ENCODE data around the gene ZNF770.
"Not testable (repeated sequence)": the region's sequence is repeated elsewhere in the genome, so short reads cannot be mapped to it uniquely, and the experiment has no call there.

Gene ZNF770

DNA sequence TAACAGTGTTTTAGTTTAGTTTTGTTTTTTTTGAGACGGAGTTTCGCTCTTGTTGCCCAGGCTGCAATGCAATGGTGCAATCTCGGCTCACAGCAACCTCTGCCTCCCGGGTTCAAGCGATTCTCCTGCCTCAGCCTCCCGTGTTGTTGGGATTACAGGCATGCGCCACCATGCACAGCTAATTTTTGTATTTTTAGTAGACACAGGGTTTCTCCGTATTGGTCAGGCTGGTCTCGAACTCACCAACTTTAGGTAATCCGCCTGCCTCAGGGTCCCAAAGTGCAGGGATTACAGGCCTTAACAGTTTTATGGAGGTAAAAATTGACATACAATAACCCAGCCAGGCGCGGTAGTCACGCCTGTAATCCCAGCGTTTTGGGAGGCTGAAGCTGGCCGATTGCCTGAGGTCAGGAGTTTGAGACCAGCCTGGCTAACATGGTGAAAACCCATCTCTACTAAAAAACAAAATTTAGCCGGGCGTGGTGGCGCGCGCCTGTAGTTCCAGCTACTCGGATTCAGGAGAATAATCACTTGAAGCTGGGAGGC, 17.9 kb downstream of the ZNF770 start:
- not testable (repeated sequence) for FAIRE-seq

DNA sequence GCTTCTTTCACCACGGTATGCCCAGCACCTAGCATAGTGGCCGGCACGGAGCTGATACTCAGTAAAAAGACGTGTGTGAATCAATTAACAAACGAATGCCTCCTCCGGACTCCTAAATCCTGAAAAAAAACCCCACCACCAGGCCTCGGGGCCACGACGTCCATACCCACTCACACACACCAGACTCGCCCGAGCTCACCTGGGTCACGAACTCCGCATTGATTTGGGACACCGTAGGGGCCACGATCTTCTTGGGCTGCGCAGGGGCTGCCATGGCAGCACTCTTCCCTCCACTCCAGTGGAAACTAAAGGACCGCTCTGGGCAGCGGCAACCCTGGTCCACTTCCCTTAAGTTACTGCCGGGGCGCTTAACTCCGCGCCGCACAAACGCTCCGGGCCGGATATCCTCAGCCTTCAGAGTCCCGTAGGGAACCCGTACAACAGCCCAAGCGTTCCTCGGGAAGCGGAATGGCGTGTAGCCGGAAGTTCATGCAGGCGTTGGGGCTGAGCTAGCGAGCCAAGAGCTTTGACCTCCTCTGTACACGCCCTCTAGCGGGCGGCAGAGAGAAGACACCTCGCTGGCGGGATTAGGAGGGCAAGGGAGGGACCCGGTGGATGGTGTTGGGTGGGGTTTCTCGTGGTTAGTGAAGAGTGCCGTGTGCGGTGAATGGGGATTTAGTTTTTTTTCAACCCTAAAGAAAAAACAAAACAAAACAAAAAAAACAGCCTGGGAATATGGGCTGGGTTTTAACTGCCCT, 18.6 kb downstream of the ZNF770 start, which contains the start of gene AQR:
AQR (minus strand) TSS at position 403 of the 758 bp plus-strand sequence; CDS start at position 274, 129 bp downstream.
- FAIRE-seq: no peak

DNA sequence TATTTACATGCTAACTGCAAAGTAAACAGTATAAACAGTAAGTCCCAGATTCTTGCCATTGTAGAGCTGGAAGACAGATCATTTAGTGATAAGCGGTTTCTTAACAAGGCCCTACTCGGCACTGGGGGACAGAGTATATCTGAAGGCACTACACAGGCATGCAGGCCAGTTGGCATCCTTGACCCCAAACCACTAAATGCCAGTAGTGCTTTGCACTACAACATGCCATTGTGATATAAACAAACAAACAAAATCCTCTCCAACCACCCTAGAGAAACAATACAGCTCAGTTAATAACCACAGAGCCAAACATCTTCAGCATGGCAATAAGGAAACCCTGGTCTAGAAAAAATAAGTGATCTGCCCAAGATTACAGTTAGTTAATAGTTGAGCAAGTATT, 23.8 kb downstream of the ZNF770 start:
- no peak for FAIRE-seq

DNA sequence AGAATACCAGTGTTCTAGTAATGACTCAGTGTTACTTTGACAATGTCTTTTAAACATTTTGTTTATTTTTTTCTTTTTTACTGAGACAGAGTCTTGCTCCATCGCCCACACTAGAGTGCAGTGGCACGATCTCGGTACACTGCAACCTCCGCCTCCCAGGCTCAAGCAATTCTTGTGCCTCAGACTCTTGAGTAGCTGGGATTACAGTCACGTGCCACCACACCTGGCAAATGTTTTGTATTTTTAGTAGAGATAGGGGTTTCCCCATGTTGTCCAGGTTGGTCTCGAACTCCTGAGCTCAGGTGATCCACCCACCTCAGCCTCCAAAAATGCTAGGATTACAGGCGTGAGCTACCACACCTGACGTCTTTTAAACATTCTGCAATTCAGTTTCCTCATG, 34.2 kb downstream of the ZNF770 start:
- FAIRE-seq: no peak

DNA sequence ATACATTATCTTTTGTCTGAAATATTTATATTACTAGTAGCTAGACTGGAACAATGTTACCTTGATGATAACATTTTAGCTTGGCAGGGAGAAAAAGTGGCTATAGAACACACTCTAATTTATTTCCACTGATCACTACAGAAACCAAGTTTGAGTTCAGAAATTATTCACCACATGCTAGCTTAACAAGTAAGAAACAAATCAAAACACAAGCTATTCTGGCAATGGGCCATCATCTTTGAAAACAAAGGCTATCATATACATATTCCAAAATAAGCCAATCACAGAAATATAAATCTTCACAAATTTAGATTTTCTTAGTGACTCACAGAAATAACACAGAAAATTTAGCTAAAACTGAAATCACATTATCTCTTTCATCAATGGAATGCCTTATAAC, 35.6 kb downstream of the ZNF770 start:
- FAIRE-seq: no peak

DNA sequence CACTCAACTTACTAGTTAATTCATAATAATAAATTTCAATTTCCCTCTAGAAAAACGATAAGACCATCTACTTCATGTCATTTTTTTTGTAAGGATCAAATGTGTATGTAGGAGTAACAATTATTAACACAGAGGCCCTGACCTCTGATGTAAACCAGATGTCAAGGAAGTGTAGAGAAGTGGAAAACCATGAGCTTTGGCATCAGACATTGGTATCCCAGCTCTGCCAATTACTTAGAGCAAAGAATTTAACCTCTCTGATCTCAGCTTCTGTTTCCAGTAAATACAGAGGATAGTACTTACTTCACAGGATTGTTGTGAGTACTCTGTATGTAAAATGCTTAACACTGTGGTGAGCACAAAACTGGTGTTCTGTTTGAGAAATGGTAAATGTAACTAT, 36.1 kb downstream of the ZNF770 start:
- FAIRE-seq: no peak

DNA sequence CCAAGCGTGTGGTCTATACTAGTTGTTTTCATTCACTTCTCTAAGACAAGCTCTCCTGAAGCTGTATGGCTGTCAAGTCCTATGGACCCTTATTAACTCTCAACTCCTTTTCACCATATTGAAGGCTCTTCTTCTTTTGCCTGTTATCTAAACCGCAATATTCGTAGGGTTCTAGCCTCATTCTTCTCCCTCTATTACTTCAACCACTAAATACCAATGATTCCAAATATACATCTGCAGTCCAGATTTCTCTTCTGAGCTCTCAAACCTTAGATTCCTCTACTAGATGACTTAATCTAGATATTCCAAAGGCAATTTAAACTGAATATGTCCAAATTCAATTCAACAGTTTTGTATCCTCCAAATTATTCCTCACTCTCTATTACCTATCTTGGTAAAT, 43.2 kb downstream of the ZNF770 start:
- FAIRE-seq: no peak

DNA sequence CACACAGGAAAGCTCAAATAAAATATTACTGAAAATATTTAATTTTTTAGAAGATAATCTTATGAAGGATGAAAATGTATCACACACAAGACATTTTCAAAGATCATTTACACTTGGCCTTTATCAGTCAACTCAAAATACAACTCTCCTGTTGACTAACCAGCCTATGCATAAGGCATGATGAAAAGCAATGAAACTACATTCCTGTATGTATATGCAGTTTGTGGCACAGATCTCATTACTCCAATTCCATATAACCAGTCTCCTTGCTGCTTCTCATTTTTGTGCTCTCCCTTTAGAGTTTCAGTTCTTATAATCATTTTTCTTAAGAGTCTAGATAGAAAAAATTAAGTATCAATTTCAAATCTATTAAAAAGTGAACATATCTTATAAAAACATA, 44.4 kb downstream of the ZNF770 start:
- FAIRE-seq: no peak

DNA sequence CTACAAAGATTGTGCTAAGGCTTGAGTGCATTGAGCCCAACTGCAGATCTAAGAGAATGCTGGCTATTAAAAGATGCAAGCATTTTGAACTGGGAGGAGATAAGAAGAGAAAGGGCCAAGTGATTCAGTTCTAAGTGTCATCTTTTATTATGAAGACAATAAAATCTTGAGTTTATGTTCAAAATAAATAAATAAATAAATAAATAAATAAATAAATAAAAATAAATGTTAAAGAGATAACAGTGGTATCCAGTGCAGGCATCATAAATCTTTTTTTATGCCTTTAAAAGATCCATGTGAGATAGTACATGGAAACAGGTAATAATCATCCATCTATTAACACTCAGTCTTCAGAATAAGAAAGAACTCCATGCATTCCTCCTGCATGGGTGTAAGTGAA, 44.8 kb downstream of the ZNF770 start:
- not testable (repeated sequence) for FAIRE-seq

DNA sequence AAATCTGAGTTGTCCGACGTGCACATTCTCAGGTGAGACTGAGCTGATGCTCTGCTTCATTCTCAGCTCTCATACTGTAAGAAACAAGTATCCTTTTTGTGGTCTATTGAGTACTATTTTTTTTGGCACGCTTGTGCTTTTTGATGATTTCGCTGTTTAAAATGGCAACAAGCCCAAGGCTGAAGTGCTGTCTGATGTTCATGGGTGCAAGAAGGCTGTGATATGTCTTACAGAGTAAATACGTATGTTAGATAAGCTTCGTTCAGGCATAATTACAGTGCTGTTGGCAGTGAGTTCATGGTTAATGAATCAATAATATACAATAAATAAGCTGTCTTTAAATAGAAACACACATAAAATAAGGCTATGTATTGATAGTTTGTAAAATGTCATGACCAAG, 45.7 kb downstream of the ZNF770 start:
- FAIRE-seq: peak; percentile 97

DNA sequence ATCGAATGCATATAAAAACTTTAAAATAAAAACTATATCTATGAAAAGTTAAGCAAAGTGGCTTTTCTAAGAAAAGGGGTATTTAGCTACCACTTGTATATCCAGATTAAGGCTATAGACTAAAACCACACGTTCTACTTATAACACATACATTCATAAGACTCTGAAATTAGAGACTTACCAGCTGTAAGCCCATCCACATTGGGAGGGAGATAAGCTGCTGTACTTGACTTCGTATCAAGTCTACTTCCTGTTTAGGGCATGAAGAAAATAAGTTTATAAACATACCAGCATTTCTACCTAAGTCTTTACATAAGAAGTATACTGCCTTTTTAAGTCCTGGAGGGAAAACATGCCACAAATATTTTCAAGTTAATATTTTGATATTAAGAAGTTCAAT, 46.3 kb downstream of the ZNF770 start:
- FAIRE-seq: no peak

DNA sequence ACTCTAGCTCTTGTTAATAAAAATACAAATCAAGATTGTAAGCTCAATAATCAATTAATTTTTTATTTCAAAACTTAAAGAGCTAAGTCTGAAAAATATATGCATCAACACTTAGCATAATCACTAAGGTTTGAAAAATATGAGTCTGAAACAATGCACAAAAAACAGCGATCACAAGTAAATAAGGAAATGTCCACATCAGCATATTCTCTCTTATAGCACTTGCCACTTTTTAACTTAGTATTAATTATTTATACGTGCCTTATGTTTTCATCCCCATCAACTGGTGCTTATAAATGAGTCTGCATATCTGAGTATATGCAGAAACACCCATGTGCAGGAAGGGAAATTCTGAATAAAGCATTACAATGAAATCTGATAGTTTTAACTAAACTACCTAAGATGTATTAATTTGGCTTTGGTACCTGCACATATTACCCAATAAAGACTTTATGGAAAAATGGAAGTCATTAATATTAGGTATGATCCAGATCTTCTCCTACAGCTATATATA, 46.8 kb downstream of the ZNF770 start:
- peak; percentile 17 for FAIRE-seq

DNA sequence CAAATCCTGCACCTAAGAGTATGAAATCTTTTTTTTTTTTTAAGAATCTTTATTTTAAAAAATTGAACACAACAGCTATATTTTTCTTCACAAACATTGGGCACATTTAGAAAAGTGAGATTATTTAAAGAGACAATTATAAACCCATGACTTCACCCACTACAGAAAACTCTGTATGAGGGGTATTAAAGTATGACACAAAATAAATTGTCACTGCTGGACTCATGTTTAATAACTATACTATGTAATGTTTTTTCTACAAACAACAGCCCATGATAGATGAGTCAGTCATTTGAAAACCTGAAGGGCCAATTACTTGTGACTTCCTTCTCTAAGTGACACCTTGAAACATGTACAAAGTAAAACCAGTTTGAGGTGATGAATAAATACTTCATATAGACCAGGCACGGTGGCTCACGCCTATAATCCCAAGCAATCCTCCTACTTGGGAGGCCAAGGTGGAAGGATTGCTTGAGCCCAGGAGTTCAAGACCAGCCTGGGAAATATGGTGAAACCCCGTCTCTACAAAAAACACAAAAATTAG, 54.6 kb downstream of the ZNF770 start:
- FAIRE-seq: no peak

DNA sequence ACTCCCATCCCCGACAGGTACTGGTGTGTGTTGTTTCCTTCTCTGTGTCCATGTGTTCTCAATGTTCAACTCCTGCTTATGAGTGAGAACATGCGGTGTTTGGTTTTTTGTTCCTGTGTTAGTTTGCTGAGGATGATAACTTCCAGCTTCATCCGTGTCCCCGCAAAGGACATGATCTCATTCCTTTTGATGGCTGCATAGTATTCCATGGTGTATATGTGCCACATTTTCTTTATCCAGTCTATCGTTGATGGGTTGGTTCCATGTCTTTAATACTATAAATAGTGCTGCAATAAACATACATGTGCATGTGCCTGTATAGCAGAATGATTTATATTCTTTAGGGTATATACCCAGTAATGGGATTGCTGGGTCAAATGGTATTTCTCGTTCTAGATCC, 59.7 kb downstream of the ZNF770 start:
- not testable (repeated sequence) for FAIRE-seq
